K562 (cell line): Measurements from ENCODE around the gene TXNDC9. TPM values are rescaled to one million over a fixed set of nuclear protein-coding genes. Genes with fewer than 3 reads are reported as not detected.

Source experiments
- BHLHE40 ChIP-seq: IDR thresholded peaks from 2 replicates; pipeline ENCODE4 v1.6.1; 2011; ENCODE audit warnings: low read length, improper control_type of control experiment
- GTF2A2 ChIP-seq: IDR thresholded peaks from 2 replicates; pipeline ENCODE4 v1.6.1; 2016; ENCODE audit warnings: mild to moderate bottlenecking, missing genetic modification characterization, missing compliant biosample characterization
- JUNB ChIP-seq: fragments of 450-650 bp; formaldehyde crosslinking; conservative IDR thresholded peaks from 2 replicates; pipeline ENCODE4 v1.4.0; 2020; ENCODE audit warnings: mild to moderate bottlenecking
- KAT7 ChIP-seq: sonication (generic); formaldehyde crosslinking; IDR thresholded peaks from 2 replicates; pipeline ENCODE4 v1.8.0; 2022; ENCODE audit warnings: missing genetic modification reagents, mild to moderate bottlenecking, borderline replicate concordance
- KLF1 ChIP-seq: fragments of 450-650 bp; IDR thresholded peaks from 2 replicates; pipeline ENCODE4 v1.6.1; 2016; ENCODE audit warnings: missing genetic modification characterization, missing compliant biosample characterization
- MAFF ChIP-seq: IDR thresholded peaks from 2 replicates; pipeline ENCODE4 v1.6.1; 2012; ENCODE audit warnings: low read length, improper control_type of control experiment
- MTA2 ChIP-seq: fragments of 450-650 bp; IDR thresholded peaks from 2 replicates; pipeline ENCODE4 v1.6.1; 2016; ENCODE audit warnings: low read depth
- NR2C1 ChIP-seq, 2 experiments: fragments of 450-650 bp; IDR thresholded peaks; 2 replicates each; pipeline ENCODE4 v1.6.1; 2017; ENCODE audit warnings: mild to moderate bottlenecking in 2 of 2, antibody characterized with exemption in 1 of 2, inconsistent platforms in 1 of 2, missing compliant biosample characterization in 1 of 2, missing genetic modification characterization in 1 of 2
- RFX1 ChIP-seq: fragments of 450-650 bp; IDR thresholded peaks from 2 replicates; pipeline ENCODE4 v1.6.1; 2016; ENCODE audit warnings: mild to moderate bottlenecking, moderate library complexity
- U2AF2 ChIP-seq: fragments of 200-400 bp; formaldehyde crosslinking; optimal IDR thresholded peaks from 2 replicates; pipeline ENCODE3; 2017; ENCODE audit warnings: low read depth, mild to moderate bottlenecking, low read length
- ZC3H11A ChIP-seq: IDR thresholded peaks from 2 replicates; pipeline ENCODE4 v1.6.1; 2012; ENCODE audit warnings: low read depth, low read length, improper control_type of control experiment
- ZC3H8 ChIP-seq: fragments of 450-650 bp; IDR thresholded peaks from 2 replicates; pipeline ENCODE4 v1.6.1; 2017
- ZNF140 ChIP-seq: fragments of 250-450 bp; sonication (Bioruptor Pico); IDR thresholded peaks from 2 replicates; pipeline ENCODE4 v1.8.0; 2021; ENCODE audit warnings: moderate library complexity, mild to moderate bottlenecking, inconsistent platforms
- ZNF584 ChIP-seq: fragments of 200-800 bp; sonication (Bioruptor generic); IDR thresholded peaks from 2 replicates; pipeline ENCODE4 v1.6.1; 2016; ENCODE audit warnings: low read depth, mild to moderate bottlenecking, missing genetic modification characterization, missing compliant biosample characterization
- polyA plus RNA-seq, 8 experiments: library from polyadenylated mRNA; depleted of rRNA in 4 of 8; stranded (reverse) in 5 of 8; unstranded in 3 of 8; fragments of >200 nt; fragmentation: Nextera tagmentation in 2 of 8; fragmentation: Illumina TruSeq in 1 of 8; extraction: Ambion mirVana in 2 of 8; extraction: Trizol in 1 of 8; gene quantifications; 2 replicates each; pipeline versions ENCODE4 v1.2.1 to v1.2.3, GENCODE V29; 2011 to 2014; ENCODE audit warnings: inconsistent platforms in 1 of 8, missing spikeins in 1 of 8
- total RNA-seq, 7 experiments: library from RNA; depleted of rRNA in 6 of 7; stranded (reverse); fragments of >200 nt in 6 of 7; fragmentation: Illumina TruSeq in 2 of 7; extraction: Trizol in 2 of 7; gene quantifications; 2 replicates each; pipeline versions ENCODE4 v1.2.1 to v1.2.3, GENCODE V29; 2011 to 2021; ENCODE audit warnings: low replicate concordance in 1 of 7
- TF ChIP-seq, protein P1 (sequence below): sonication (generic); formaldehyde crosslinking; IDR thresholded peaks from 2 replicates; pipeline ENCODE4 v1.8.1; 2023; ENCODE audit warnings: mild to moderate bottlenecking, missing genetic modification reagents
- TF ChIP-seq, protein P2 (sequence below), 2 experiments: fragments of 450-650 bp in 1 of 2; sonication (generic) in 1 of 2; formaldehyde crosslinking in 1 of 2; IDR thresholded peaks in 1 of 2; conservative IDR thresholded peaks in 1 of 2; 2 replicates each; pipeline versions ENCODE4 v1.6.1 to v1.8.1; 2016 to 2023; ENCODE audit warnings: mild to moderate bottlenecking in 2 of 2, moderate library complexity in 2 of 2, inconsistent platforms in 1 of 2, missing genetic modification reagents in 1 of 2
- TF ChIP-seq, protein P3 (sequence below), 2 experiments: fragments of 200-800 bp in 1 of 2; sonication (Bioruptor generic) in 1 of 2; sonication (generic) in 1 of 2; formaldehyde crosslinking in 1 of 2; IDR thresholded peaks in 1 of 2; conservative IDR thresholded peaks in 1 of 2; 2 replicates each; pipeline versions ENCODE4 v1.5.0 to v1.6.1; 2016 to 2020; ENCODE audit warnings: missing compliant biosample characterization in 1 of 2, missing genetic modification characterization in 1 of 2, missing genetic modification reagents in 1 of 2
- TF ChIP-seq, protein P4 (sequence below): IDR thresholded peaks from 3 replicates; pipeline ENCODE4 v1.6.1; 2011; ENCODE audit warnings: borderline replicate concordance, mild to moderate bottlenecking; ENCODE audit not compliant: insufficient read length, insufficient read depth

TXNDC9 gene
- total and polyA plus RNA-seq, 9 of the 15 experiments (the other 6 are each of a cell fraction or from before 2014, with no cell fraction given) = 37.5 to 211 (median 65.5) TPM

DNA sequence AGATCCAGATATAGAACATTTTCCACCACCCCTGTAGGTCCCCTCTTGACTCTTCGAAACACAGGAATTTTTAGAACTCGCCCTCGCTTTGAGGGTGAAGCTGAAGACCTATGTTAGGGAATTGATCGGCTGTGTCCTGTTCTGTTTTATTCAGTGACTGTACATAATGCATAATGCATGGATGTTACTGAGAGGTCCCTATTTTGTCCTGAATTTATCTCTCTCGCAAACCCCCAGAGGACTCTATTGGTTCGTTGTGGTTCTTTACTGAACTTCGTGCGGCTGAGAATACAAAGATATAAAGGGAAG is 625 bp upstream of the TXNDC9 start (continued):
- TF ChIP-seq, protein P1, sequence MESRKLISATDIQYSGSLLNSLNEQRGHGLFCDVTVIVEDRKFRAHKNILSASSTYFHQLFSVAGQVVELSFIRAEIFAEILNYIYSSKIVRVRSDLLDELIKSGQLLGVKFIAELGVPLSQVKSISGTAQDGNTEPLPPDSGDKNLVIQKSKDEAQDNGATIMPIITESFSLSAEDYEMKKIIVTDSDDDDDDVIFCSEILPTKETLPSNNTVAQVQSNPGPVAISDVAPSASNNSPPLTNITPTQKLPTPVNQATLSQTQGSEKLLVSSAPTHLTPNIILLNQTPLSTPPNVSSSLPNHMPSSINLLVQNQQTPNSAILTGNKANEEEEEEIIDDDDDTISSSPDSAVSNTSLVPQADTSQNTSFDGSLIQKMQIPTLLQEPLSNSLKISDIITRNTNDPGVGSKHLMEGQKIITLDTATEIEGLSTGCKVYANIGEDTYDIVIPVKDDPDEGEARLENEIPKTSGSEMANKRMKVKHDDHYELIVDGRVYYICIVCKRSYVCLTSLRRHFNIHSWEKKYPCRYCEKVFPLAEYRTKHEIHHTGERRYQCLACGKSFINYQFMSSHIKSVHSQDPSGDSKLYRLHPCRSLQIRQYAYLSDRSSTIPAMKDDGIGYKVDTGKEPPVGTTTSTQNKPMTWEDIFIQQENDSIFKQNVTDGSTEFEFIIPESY (CRISPR knock-in tag) = no peak
- TF ChIP-seq GTF2A2 (tag) (no peak), KAT7 (CRISPR knock-in tag) (no peak), NR2C1 (IDR thresholded peaks at IDR 0.05) (no peak), NR2C1 (tag; IDR thresholded peaks at IDR 0.05) (no peak), MAFF (no peak), JUNB (CRISPR knock-in tag) (no peak), MTA2 (no peak), U2AF2 (no peak), KLF1 (no peak), ZNF140 (no peak), ZNF584 (peak; percentile 55; the same call in 1 of the 2 replicates), BHLHE40 (no peak), ZC3H11A (no peak), ZC3H8 (no peak), RFX1 (no peak)
- TF ChIP-seq, protein P2, sequence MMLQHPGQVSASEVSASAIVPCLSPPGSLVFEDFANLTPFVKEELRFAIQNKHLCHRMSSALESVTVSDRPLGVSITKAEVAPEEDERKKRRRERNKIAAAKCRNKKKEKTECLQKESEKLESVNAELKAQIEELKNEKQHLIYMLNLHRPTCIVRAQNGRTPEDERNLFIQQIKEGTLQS (IDR thresholded peaks at IDR 0.05) = no peak
- TF ChIP-seq, protein P2 (CRISPR knock-in tag; conservative IDR thresholded peaks at IDR 0.05) = no peak
- TF ChIP-seq, protein P3, sequence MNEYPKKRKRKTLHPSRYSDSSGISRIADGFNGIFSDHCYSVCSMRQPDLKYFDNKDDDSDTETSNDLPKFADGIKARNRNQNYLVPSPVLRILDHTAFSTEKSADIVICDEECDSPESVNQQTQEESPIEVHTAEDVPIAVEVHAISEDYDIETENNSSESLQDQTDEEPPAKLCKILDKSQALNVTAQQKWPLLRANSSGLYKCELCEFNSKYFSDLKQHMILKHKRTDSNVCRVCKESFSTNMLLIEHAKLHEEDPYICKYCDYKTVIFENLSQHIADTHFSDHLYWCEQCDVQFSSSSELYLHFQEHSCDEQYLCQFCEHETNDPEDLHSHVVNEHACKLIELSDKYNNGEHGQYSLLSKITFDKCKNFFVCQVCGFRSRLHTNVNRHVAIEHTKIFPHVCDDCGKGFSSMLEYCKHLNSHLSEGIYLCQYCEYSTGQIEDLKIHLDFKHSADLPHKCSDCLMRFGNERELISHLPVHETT (CRISPR knock-in tag; conservative IDR thresholded peaks at IDR 0.05 in 1 of 2, IDR thresholded peaks at IDR 0.05 in 1 of 2) = no peak
- TF ChIP-seq, protein P4, sequence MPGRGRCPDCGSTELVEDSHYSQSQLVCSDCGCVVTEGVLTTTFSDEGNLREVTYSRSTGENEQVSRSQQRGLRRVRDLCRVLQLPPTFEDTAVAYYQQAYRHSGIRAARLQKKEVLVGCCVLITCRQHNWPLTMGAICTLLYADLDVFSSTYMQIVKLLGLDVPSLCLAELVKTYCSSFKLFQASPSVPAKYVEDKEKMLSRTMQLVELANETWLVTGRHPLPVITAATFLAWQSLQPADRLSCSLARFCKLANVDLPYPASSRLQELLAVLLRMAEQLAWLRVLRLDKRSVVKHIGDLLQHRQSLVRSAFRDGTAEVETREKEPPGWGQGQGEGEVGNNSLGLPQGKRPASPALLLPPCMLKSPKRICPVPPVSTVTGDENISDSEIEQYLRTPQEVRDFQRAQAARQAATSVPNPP = no peak
